HG03442 (cell line): ENCODE measurements around the gene OR2T33.
"Not testable (repeated sequence)": the region's sequence is repeated elsewhere in the genome, so short reads cannot be mapped to it uniquely, and the experiment has no call there.

Experiments used
- ATAC-seq: cut with Tn5 transposase; IDR thresholded peaks from one replicate; pipeline ENCODE4 v1.9.1; 2021; ENCODE audit warnings: mild to moderate bottlenecking, moderate library complexity; ENCODE audit not compliant: unreplicated experiment

Gene OR2T33

DNA sequence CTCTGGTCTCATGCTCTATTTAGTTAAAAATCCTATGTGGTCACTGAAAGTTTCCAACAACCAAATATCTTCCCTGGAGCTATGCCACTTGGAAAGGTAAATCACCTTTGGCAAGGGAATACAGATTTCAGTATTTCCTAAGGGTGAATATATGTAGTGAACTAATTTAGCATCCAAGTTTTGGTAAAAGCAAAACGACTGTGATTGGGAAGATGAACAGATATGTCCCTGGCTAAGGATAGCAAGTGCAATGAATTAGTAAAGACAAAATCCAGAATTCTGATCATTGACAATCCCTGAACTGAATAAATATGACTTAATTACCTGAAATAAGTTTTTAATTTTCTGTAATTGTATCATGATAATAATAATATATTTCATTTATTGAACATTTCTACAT lies at the start of gene OR2T33:
Gene OR2T33, minus strand, starts transcription at position 101 of the 400 bp plus-strand sequence. CDS start 4,162 bp downstream, outside the sequence.
- no peak for ATAC-seq

GRCh38 chr1:248324468-248324867 lies 46.7 kb upstream of the OR2T33 start, which contains the start of gene OR2M7:
Gene OR2M7 (minus strand): TSS chr1:248324568. CDS start chr1:248324568, 0 bp downstream.
- no peak for ATAC-seq

- ATAC-seq, result no peak
Measured at GRCh38 chr1:248316796-248317195, 39.0 kb upstream of the OR2T33 start.

DNA sequence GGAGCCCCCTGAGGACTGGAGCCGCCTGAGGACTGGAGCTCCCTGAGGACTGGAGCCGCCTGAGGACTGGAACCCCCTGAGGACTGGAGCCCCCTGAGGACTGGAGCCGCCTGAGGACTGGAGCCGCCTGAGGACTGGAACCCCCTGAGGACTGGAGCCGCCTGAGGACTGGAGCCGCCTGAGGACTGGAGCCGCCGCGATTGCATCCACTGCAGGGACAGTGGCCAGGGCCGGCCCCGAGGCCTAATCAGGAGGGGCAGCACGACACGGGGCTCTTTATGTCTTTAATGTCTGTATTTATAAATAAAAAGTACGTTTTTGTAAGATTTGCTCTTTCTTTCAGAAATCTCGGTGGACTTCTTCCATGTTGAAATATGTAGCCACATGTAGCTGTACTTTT lies 29.0 kb upstream of the OR2T33 start:
- not testable (repeated sequence) for ATAC-seq

GRCh38 chr1:248306103-248306502 lies 28.3 kb upstream of the OR2T33 start:
- no peak for ATAC-seq

DNA sequence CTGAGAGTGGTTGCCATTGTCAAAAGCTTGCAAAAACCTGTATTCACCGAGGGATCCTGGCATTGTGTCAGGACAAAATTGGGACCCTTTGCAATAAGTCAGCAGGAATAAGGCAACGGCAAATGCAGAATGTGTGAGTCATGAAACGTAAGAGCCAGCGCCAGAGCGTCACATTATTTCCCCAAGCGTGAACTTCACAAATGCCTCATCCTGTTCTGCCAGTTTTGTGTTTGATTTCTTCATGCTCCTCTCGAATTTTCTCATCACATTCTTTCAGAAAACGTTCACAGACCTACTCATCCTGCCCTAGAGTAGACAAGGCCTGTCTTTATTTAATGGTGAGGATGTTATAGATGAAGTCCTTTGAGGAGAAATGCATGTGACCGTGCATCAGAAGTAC lies 27.9 kb upstream of the OR2T33 start:
- not testable (repeated sequence) for ATAC-seq

GRCh38 chr1:248303324-248303723 lies 25.5 kb upstream of the OR2T33 start, which contains the start of gene OR2T12:
Gene OR2T12 (minus strand): TSS chr1:248303424. CDS start chr1:248295578, 7,846 bp downstream.
- no peak for ATAC-seq

DNA sequence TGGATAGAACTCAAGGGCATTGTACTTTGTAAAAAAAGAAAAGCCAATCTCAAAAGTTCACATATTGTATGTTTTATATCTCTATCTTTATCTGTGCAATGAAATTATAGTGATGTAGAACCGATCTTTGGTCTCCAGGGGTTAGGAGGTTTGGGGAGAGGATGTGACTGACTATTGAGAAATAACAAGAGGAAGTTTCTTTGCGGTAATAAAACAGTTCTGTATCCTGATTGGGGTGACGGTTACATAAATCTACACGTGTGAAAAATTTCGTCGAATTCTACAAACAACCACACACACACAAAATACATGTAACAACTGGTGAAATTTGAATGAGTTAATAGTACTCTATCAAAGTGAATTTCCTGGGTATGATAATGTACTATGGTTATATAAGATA lies 10.6 kb upstream of the OR2T33 start:
- ATAC-seq, result no peak

DNA sequence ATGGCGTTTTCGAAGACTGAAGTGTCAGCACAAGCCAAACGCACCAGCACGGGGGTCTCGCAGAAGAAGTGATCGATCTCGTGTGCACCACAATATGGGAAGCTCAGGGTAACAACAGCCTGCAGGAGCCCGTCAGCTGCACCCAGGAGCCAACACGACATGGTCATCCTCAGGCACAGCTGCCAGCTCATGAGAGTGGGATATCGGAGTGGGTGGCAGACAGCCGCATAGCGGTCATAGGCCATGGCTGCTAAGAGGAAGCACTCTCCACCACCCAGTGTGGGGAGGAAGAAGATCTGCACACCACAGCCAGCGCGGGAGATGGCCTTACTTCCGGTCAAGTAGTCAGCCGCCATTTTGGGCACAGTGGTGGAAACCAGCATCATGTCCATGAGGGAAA lies 4.6 kb downstream of the OR2T33 start:
- ATAC-seq, result not testable (repeated sequence)

DNA sequence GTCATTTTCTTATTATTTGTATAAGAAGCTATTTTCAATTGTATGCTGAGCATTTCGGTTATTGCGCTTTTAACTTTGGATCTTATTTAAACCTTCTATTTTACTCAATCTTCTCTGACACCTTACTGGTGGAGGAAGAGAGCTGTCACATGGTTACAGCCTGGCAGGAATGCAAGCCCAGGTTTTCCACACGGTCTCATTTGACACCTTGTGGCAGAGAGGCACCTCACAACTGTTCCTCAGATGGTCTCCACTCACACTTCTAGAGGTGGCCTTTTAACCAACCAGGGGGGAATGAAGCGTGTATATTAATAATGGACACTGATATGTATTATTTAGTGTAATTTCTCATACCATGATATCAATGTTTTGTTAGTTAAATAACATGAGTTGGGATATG lies 9.6 kb downstream of the OR2T33 start:
- ATAC-seq, result no peak

DNA sequence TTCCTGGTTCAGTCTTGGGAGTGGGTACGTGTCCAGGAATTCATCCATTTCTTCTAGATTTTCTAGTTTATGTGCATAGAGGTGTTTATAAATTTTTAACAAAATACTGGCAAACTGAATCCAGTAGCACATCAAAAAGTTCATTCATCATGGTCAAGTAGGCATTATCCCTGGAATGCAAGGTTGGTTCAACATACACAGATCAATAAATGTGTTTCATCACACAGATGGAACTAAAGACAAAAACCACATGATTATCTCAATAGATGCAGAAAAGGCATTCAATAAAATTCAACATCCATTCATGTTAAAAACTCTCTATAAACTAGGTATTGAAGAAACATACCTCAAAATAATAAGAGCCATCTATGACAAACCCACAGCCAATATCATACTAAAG lies 18.5 kb downstream of the OR2T33 start:
- ATAC-seq, result not testable (repeated sequence)

- peak; percentile 89 for ATAC-seq
Measured at GRCh38 chr1:248243204-248243603, 34.6 kb downstream of the OR2T33 start.

DNA sequence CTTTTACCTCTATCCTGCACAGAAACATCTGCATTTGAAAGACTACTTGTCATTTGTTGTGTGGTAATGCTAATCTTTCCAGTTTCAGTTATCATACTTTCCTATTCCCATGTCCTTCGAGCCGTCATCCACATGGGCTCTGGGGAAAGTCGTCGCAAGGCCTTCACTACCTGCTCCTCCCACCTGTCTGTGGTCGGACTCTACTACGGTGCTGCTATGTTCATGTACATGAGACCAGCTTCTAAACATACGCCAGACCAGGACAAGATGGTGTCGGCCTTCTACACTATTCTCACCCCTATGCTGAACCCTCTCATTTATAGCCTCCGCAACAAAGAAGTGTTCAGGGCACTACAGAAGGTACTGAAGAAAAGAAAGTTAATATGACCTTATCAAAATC lies 38.3 kb downstream of the OR2T33 start:
- ATAC-seq, result no peak

- no peak for ATAC-seq
Measured at GRCh38 chr1:248231117-248231516, 46.7 kb downstream of the OR2T33 start, which contains the start of gene OR2M4. Gene OR2M4 (plus strand): TSS chr1:248231417. CDS start chr1:248238929, 7,512 bp downstream.

DNA sequence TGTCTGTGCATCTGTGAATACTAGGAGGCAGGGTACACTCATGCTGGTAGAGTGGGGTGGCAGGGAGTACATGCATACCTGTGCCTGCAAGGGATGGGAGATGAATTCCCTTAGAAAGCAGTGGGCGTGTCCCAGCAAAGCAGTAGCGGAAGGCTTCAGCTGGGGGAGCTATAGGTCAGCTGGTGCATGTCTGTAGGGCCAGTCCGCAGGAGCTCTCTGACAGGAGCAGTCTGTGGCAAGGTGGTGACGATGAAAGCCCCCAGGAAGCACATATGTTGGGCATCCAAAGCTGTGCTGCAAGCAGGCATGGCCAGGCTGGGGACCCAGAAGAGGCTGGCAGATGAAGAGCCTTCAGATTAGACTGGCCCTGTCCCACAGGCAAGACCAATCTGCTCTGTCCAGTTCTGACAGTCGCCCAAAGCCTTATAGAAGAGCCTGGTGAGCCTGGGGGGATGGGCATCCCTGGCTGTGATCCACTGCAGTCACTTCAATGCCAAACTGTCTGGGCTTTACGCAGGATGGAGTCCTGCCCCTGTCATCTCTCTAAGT lies 48.3 kb downstream of the OR2T33 start:
- ATAC-seq, result no peak

- ATAC-seq, result no peak
Measured at GRCh38 chr1:248225537-248225936, 52.2 kb downstream of the OR2T33 start.
